Stimulated activated memory B cell treated with anti-CD40 and anti-IgM and Interleukin-4, amounts not matched to agents 10 μg/mL and 1 μg/mL and 100 μg/mL, for 72 hours (primary cell): ENCODE measurements around the gene HOMER2.

ENCODE experiments used
- ATAC-seq: fragments of 150-1000 bp; cut with Tn5 transposase; 2 replicates; pipeline ENCODE4 v1.10.0; 2021
- H3K27ac Mint-ChIP-seq: one replicate; pipeline ENCODE4 v1.8.0; 2022; ENCODE audit warnings: mild to moderate bottlenecking, mixed read lengths
- H3K27me3 Mint-ChIP-seq: one replicate; pipeline ENCODE4 v1.8.0; 2022; ENCODE audit warnings: mixed read lengths
- H3K36me3 Mint-ChIP-seq: one replicate; pipeline ENCODE4 v1.8.0; 2022; ENCODE audit warnings: mixed read lengths
- H3K4me1 Mint-ChIP-seq: one replicate; pipeline ENCODE4 v1.8.0; 2022; ENCODE audit warnings: mixed read lengths
- H3K4me3 Mint-ChIP-seq: one replicate; pipeline ENCODE4 v1.8.0; 2022; ENCODE audit warnings: mild to moderate bottlenecking, moderate library complexity, mixed read lengths
- H3K9me3 Mint-ChIP-seq: one replicate; pipeline ENCODE4 v1.8.0; 2022; ENCODE audit warnings: mixed read lengths

Gene HOMER2

GRCh38 chr15:82854554-82854953 is 98.0 kb downstream of the HOMER2 start:
- Mint-ChIP-seq H3K4me1 (peaks cover 7% of the 10 kb centered on the region), H3K4me3 (no peak overlapping the region), H3K27ac (no peak overlapping the region), H3K9me3 (no peaks in the 10 kb centered on the region), H3K27me3 (no peaks in the 10 kb centered on the region), H3K36me3 (peaks cover 57% of the 10 kb centered on the region)
- peak; percentile 34 for ATAC-seq

GRCh38 chr15:82852941-82853561 is 99.5 kb downstream of the HOMER2 start:
- ATAC-seq, result no peak
- Mint-ChIP-seq H3K4me1 (peaks cover 11% of the 10 kb centered on the region), H3K9me3 (no peaks in the 10 kb centered on the region), H3K27me3 (no peaks in the 10 kb centered on the region), H3K4me3 (no peak overlapping the region), H3K27ac (no peak overlapping the region), H3K36me3 (peaks cover 48% of the 10 kb centered on the region)

GRCh38 chr15:82851981-82852511 is 100.5 kb downstream of the HOMER2 start:
- Mint-ChIP-seq H3K4me1 (peaks cover 11% of the 10 kb centered on the region), H3K27ac (no peak overlapping the region), H3K36me3 (peaks cover 57% of the 10 kb centered on the region), H3K27me3 (no peaks in the 10 kb centered on the region), H3K9me3 (no peaks in the 10 kb centered on the region), H3K4me3 (no peak overlapping the region)
- no peak for ATAC-seq

GRCh38 chr15:82851306-82851850 is 101.1 kb downstream of the HOMER2 start:
- no peak for ATAC-seq
- no peaks in the 10 kb centered on the region for H3K27me3 Mint-ChIP-seq

GRCh38 chr15:82850731-82851130 is 101.8 kb downstream of the HOMER2 start:
- no peak for ATAC-seq
- no peak overlapping the region for H3K4me3 Mint-ChIP-seq
- no peaks in the 10 kb centered on the region for H3K27me3 Mint-ChIP-seq
- peaks cover 57% of the 10 kb centered on the region for H3K36me3 Mint-ChIP-seq
- H3K27ac Mint-ChIP-seq, result peak overlapping the region; percentile 32
- H3K9me3 Mint-ChIP-seq, result no peaks in the 10 kb centered on the region
- H3K4me1 Mint-ChIP-seq, result peaks cover 15% of the 10 kb centered on the region

More at GRCh38 chr15:82851306-82851850, 101.1 kb downstream of the HOMER2 start:
- no peak overlapping the region for H3K27ac Mint-ChIP-seq
- H3K36me3 Mint-ChIP-seq, result peaks cover 57% of the 10 kb centered on the region
- H3K9me3 Mint-ChIP-seq, result no peaks in the 10 kb centered on the region
- H3K4me1 Mint-ChIP-seq, result peaks cover 11% of the 10 kb centered on the region
- H3K4me3 Mint-ChIP-seq, result no peak overlapping the region

- no peaks in the 10 kb centered on the region for H3K9me3 Mint-ChIP-seq
- no peaks in the 10 kb centered on the region for H3K27me3 Mint-ChIP-seq
- peaks cover 24% of the 10 kb centered on the region for H3K4me1 Mint-ChIP-seq
- H3K4me3 Mint-ChIP-seq, result no peak overlapping the region
- H3K36me3 Mint-ChIP-seq, result peaks cover 56% of the 10 kb centered on the region
- peak overlapping the region; percentile 32 for H3K27ac Mint-ChIP-seq
- peak; percentile 46 for ATAC-seq
Measured at GRCh38 chr15:82849556-82850512, 102.7 kb downstream of the HOMER2 start.

- no peaks in the 10 kb centered on the region for H3K27me3 Mint-ChIP-seq
- H3K4me3 Mint-ChIP-seq, result no peak overlapping the region
- peaks cover 34% of the 10 kb centered on the region for H3K4me1 Mint-ChIP-seq
- H3K36me3 Mint-ChIP-seq, result peaks cover 51% of the 10 kb centered on the region
- no peaks in the 10 kb centered on the region for H3K9me3 Mint-ChIP-seq
- H3K27ac Mint-ChIP-seq, result no peak overlapping the region
- ATAC-seq, result no peak
Measured at GRCh38 chr15:82848241-82848993, 104.1 kb downstream of the HOMER2 start.

- H3K27me3 Mint-ChIP-seq, result no peaks in the 10 kb centered on the region
- no peaks in the 10 kb centered on the region for H3K9me3 Mint-ChIP-seq
- H3K4me1 Mint-ChIP-seq, result peaks cover 36% of the 10 kb centered on the region
- H3K4me3 Mint-ChIP-seq, result no peak overlapping the region
- peaks cover 46% of the 10 kb centered on the region for H3K36me3 Mint-ChIP-seq
- no peak for ATAC-seq
- no peak overlapping the region for H3K27ac Mint-ChIP-seq
Measured at GRCh38 chr15:82847703-82848102, 104.8 kb downstream of the HOMER2 start.

- no peaks in the 10 kb centered on the region for H3K9me3 Mint-ChIP-seq
- H3K4me1 Mint-ChIP-seq, result peaks cover 40% of the 10 kb centered on the region
Measured at GRCh38 chr15:82846621-82847020, 105.9 kb downstream of the HOMER2 start.

GRCh38 chr15:82845686-82846085 is 106.8 kb downstream of the HOMER2 start:
- peak overlapping the region; percentile 78 for H3K27ac Mint-ChIP-seq
- peaks cover 40% of the 10 kb centered on the region for H3K4me1 Mint-ChIP-seq
- H3K36me3 Mint-ChIP-seq, result peaks cover 31% of the 10 kb centered on the region
- no peak overlapping the region for H3K4me3 Mint-ChIP-seq
- ATAC-seq, result no peak
- H3K9me3 Mint-ChIP-seq, result no peaks in the 10 kb centered on the region
- H3K27me3 Mint-ChIP-seq, result no peaks in the 10 kb centered on the region

More at GRCh38 chr15:82846621-82847020, 105.9 kb downstream of the HOMER2 start:
- H3K27me3 Mint-ChIP-seq, result no peaks in the 10 kb centered on the region
- no peak overlapping the region for H3K27ac Mint-ChIP-seq
- no peak overlapping the region for H3K4me3 Mint-ChIP-seq
- H3K36me3 Mint-ChIP-seq, result peaks cover 40% of the 10 kb centered on the region
- no peak for ATAC-seq

GRCh38 chr15:82843566-82843965 is 109.0 kb downstream of the HOMER2 start:
- no peaks in the 10 kb centered on the region for H3K27me3 Mint-ChIP-seq
- H3K4me1 Mint-ChIP-seq, result peaks cover 29% of the 10 kb centered on the region
- ATAC-seq, result no peak
- H3K36me3 Mint-ChIP-seq, result peaks cover 34% of the 10 kb centered on the region
- H3K4me3 Mint-ChIP-seq, result no peak overlapping the region
- H3K9me3 Mint-ChIP-seq, result no peaks in the 10 kb centered on the region
- H3K27ac Mint-ChIP-seq, result peak overlapping the region; percentile 72

GRCh38 chr15:82840166-82840565 is 112.4 kb downstream of the HOMER2 start:
- Mint-ChIP-seq H3K9me3 (no peaks in the 10 kb centered on the region), H3K36me3 (peaks cover 58% of the 10 kb centered on the region), H3K4me3 (no peak overlapping the region), H3K4me1 (peaks cover 20% of the 10 kb centered on the region), H3K27ac (no peak overlapping the region), H3K27me3 (no peaks in the 10 kb centered on the region)
- no peak for ATAC-seq

GRCh38 chr15:82839136-82839535 is 113.4 kb downstream of the HOMER2 start:
- ATAC-seq, result no peak
- no peak overlapping the region for H3K4me3 Mint-ChIP-seq
- peaks cover 66% of the 10 kb centered on the region for H3K36me3 Mint-ChIP-seq
- H3K27me3 Mint-ChIP-seq, result no peaks in the 10 kb centered on the region
- no peak overlapping the region for H3K27ac Mint-ChIP-seq
- no peaks in the 10 kb centered on the region for H3K9me3 Mint-ChIP-seq
- H3K4me1 Mint-ChIP-seq, result peaks cover 13% of the 10 kb centered on the region

- Mint-ChIP-seq H3K27ac (no peak overlapping the region), H3K27me3 (no peaks in the 10 kb centered on the region), H3K4me1 (peaks cover 9% of the 10 kb centered on the region), H3K4me3 (no peak overlapping the region), H3K36me3 (peaks cover 74% of the 10 kb centered on the region), H3K9me3 (no peaks in the 10 kb centered on the region)
- ATAC-seq, result no peak
Measured at GRCh38 chr15:82838096-82838735, 114.3 kb downstream of the HOMER2 start.
